Suprapubic skin (tissue), 4 donors: Measurements from ENCODE around the gene USO1. TPM values are rescaled to one million over a fixed set of nuclear protein-coding genes. Genes with fewer than 3 reads are reported as not detected.

Experiments
- DNase-seq, 2 donors: peaks; one replicate each; pipeline ENCODE4 v3.0.0-alpha.2; 2019; ENCODE audit warnings: low spot score in 2 of 2
- H3K27ac ChIP-seq: fragments of 200-600 bp; sonication (generic); one replicate; pipeline ENCODE4 v1.5.1; 2019
- H3K27me3 ChIP-seq: fragments of 200-600 bp; sonication (generic); one replicate; pipeline ENCODE4 v1.5.1; 2019
- H3K36me3 ChIP-seq: fragments of 200-600 bp; sonication (generic); one replicate; pipeline ENCODE4 v1.5.1; 2019
- H3K4me1 ChIP-seq: fragments of 200-600 bp; sonication (generic); one replicate; pipeline ENCODE4 v1.5.1; 2019
- H3K4me3 ChIP-seq: fragments of 200-600 bp; sonication (generic); one replicate; pipeline ENCODE4 v1.5.1; 2019; ENCODE audit warnings: mild to moderate bottlenecking
- H3K9me3 ChIP-seq: fragments of 200-600 bp; sonication (generic); one replicate; pipeline ENCODE4 v1.5.1; 2019
- CTCF ChIP-seq, 2 donors: fragments of 200-600 bp in 1 of 2; fragments of 450-650 bp in 1 of 2; sonication (generic) in 1 of 2; IDR thresholded peaks; one replicate each; pipeline ENCODE4 v1.5.1; 2016 to 2019; ENCODE audit warnings: antibody characterized with exemption in 2 of 2, mild to moderate bottlenecking in 1 of 2, moderate library complexity in 1 of 2
- EP300 ChIP-seq: sonication (generic); formaldehyde crosslinking; IDR thresholded peaks from one replicate; pipeline ENCODE4 v1.6.1; 2017; ENCODE audit warnings: antibody characterized with exemption
- POLR2A ChIP-seq, 2 donors: fragments of 450-650 bp; IDR thresholded peaks; one replicate each; pipeline ENCODE4 v1.6.1; 2017; ENCODE audit warnings: antibody characterized with exemption in 2 of 2, mild to moderate bottlenecking in 2 of 2, moderate library complexity in 2 of 2
- POLR2AphosphoS5 ChIP-seq, 3 donors: sonication (generic); formaldehyde crosslinking; IDR thresholded peaks; one replicate each; pipeline ENCODE4 v1.6.1; 2017; ENCODE audit warnings: antibody characterized with exemption in 3 of 3
- WGBS: methylation state at CpG from one replicate; pipeline ENCODE4 v1.1.5; 2018; 5-methylcytosine and 5-hydroxymethylcytosine counted together
- total RNA-seq, 4 donors: library from RNA; depleted of rRNA; stranded (reverse); fragments of >200 nt; gene quantifications; one replicate each; pipeline ENCODE4 v1.1.0, GENCODE V29; 2016

Gene USO1
- total RNA-seq, 4 donors from 2014 or later = 46.8 to 61.1 (median 55.2) TPM

GRCh38 chr4:75742451-75742850 is 18.1 kb downstream of the USO1 start:
- no peak overlapping the region for H3K27ac ChIP-seq
- no peaks in the 10 kb centered on the region for H3K4me1 ChIP-seq
- DNase-seq = no peak
- no peaks in the 10 kb centered on the region for H3K36me3 ChIP-seq
- H3K27me3 ChIP-seq = no peaks in the 10 kb centered on the region
- H3K9me3 ChIP-seq = no peaks in the 10 kb centered on the region
- no peak overlapping the region for H3K4me3 ChIP-seq
- TF ChIP-seq CTCF (IDR thresholded peaks at IDR 0.05) (no peak), POLR2AphosphoS5 (IDR thresholded peaks at IDR 0.05) (no peak), POLR2A (IDR thresholded peaks at IDR 0.05) (no peak), EP300 (no peak)

- DNase-seq = no peak
- Histone ChIP-seq H3K27me3 (no peaks in the 10 kb centered on the region), H3K27ac (no peak overlapping the region), H3K4me1 (no peaks in the 10 kb centered on the region), H3K9me3 (no peaks in the 10 kb centered on the region), H3K4me3 (no peak overlapping the region), H3K36me3 (no peaks in the 10 kb centered on the region)
- 76% methylated on average over 2 of the region's 2 CpGs for WGBS
- no peak for TF ChIP-seq POLR2A (IDR thresholded peaks at IDR 0.05)
- no peak for TF ChIP-seq EP300
- no peak for TF ChIP-seq CTCF (IDR thresholded peaks at IDR 0.05)
- TF ChIP-seq POLR2AphosphoS5 (IDR thresholded peaks at IDR 0.05) = no peak
These were observed 20.8 kb downstream of the USO1 start for GRCh38 chr4:75745161-75745560.

GRCh38 chr4:75745721-75746199 is 21.4 kb downstream of the USO1 start:
- no peak for TF ChIP-seq EP300
- TF ChIP-seq POLR2AphosphoS5 (IDR thresholded peaks at IDR 0.05) = no peak
- no peak for TF ChIP-seq POLR2A (IDR thresholded peaks at IDR 0.05)

DNA sequence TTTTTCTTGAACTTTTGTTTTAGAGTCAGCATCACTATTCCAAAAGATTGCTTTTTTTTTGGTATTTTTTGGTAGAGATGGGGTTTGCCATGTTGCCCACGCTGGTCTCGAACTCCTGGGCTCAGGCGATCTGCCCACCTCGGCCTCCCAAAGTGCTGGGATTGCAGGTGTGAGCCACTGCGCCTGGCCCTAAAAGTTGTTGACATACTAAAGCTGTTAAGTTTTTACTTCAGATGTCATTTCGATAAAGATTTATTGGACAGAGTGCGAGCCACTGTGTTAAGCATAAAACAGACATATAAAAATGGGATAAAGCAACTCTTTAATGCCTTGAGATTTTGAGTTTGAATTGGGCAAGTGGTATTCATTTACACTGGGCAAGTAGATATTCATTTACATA is 28.3 kb downstream of the USO1 start:
- H3K4me3 ChIP-seq = no peak overlapping the region
- 95% methylated on average over 7 of the region's 7 CpGs for WGBS
- no peaks in the 10 kb centered on the region for H3K27me3 ChIP-seq
- H3K4me1 ChIP-seq = no peaks in the 10 kb centered on the region
- no peak overlapping the region for H3K27ac ChIP-seq
- H3K9me3 ChIP-seq = no peaks in the 10 kb centered on the region
- TF ChIP-seq POLR2AphosphoS5 (IDR thresholded peaks at IDR 0.05) = no peak
- no peak for TF ChIP-seq POLR2A (IDR thresholded peaks at IDR 0.05)
- TF ChIP-seq CTCF (IDR thresholded peaks at IDR 0.05) = no peak
- TF ChIP-seq EP300 = no peak
- peaks cover 40% of the 10 kb centered on the region for H3K36me3 ChIP-seq
- DNase-seq = no peak

More at GRCh38 chr4:75745721-75746199, 21.4 kb downstream of the USO1 start:
- no peaks in the 10 kb centered on the region for H3K27me3 ChIP-seq
- H3K36me3 ChIP-seq = no peaks in the 10 kb centered on the region
- 71% methylated on average over 9 of the region's 9 CpGs for WGBS
- no peaks in the 10 kb centered on the region for H3K4me1 ChIP-seq
- H3K9me3 ChIP-seq = no peaks in the 10 kb centered on the region
- DNase-seq = no peak
- H3K4me3 ChIP-seq = no peak overlapping the region
- H3K27ac ChIP-seq = no peak overlapping the region

GRCh38 chr4:75769036-75769435 is 44.7 kb downstream of the USO1 start:
- Histone ChIP-seq H3K4me3 (no peak overlapping the region), H3K4me1 (no peaks in the 10 kb centered on the region), H3K27ac (no peak overlapping the region), H3K9me3 (no peaks in the 10 kb centered on the region), H3K36me3 (peaks cover 17% of the 10 kb centered on the region), H3K27me3 (no peaks in the 10 kb centered on the region)
- TF ChIP-seq CTCF (IDR thresholded peaks at IDR 0.05) (no peak), EP300 (no peak)
- DNase-seq = no peak

DNA sequence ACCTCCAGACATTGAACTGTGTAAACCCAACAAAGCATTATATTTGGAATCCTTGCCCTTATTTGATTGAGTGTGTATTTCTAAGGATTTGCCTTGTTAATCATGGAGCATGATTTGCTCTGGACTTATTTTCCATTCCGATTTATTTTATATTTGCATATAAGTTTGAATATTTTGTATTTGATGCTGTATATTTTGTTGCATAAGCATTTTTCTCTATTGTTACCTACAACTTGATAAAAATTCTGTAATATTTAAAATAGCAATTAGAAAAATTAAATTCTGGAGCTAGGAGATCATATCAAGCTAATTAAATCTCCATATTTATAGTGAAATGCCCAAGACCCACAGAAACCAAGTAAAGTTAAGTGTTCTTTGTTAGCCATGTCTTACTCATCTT is 47.2 kb downstream of the USO1 start:
- peaks cover 40% of the 10 kb centered on the region for H3K36me3 ChIP-seq

More for the DNA sequence above, 47.2 kb downstream of the USO1 start:
- no peak for TF ChIP-seq POLR2A (IDR thresholded peaks at IDR 0.05)
- no peak for TF ChIP-seq POLR2AphosphoS5 (IDR thresholded peaks at IDR 0.05)
- TF ChIP-seq EP300 = no peak
- no peak for TF ChIP-seq CTCF (IDR thresholded peaks at IDR 0.05)
- WGBS = 0% methylated on average over 1 of the region's 1 CpG
- Histone ChIP-seq H3K27ac (no peak overlapping the region), H3K4me1 (no peaks in the 10 kb centered on the region), H3K27me3 (no peaks in the 10 kb centered on the region), H3K4me3 (no peak overlapping the region), H3K9me3 (no peaks in the 10 kb centered on the region)
- DNase-seq = no peak
